HG03439 (cell line): ENCODE data around the gene KRT81.
A peak's percentile ranks its signal among the peaks of the same experiment; 100 is the strongest.

Experiments used
- ATAC-seq: cut with Tn5 transposase; IDR thresholded peaks from one replicate; pipeline ENCODE4 v1.9.1; 2021; ENCODE audit warnings: mild to moderate bottlenecking, moderate library complexity; ENCODE audit not compliant: unreplicated experiment

Gene KRT81

GRCh38 chr12:52291267-52291935, at the start of gene KRT81:
Gene KRT81 (minus strand): TSS chr12:52291534. CDS start chr12:52291465, 69 bp downstream.
- ATAC-seq, result no peak

DNA sequence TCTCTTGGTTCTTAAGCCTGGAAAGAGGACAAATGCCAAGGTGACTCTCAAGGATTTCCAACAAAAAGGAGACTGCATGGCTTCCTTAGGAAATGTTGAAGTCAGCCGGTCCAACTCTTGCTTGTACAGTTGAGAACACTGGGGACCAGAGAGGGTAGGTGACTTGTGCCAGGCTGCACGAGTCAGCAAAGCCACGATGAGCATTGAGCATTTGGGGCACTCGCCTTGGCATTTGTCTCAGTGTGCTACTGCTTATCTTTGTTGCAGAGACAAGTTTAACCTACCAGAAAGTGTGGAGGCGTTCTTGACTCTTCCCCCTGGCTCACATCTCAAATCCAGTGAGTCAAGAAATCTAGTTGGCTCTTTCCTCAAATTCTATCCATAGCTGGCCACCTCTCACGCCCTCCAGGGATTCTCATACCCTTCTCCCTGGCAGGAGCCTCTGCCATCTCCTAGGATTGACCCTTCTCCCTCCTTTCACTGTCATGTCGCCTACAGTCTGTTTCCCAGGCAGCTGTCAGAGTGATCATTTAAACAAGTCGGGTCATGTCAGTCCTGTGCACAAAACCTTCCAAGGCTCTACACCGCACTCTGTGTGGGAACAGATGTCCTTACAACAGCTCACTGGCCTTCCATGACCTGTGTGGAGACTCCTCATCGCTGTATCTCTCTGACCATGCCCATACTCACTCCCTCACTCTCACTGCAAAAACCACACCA, 47.1 kb upstream of the KRT81 start:
- ATAC-seq, result no peak

DNA sequence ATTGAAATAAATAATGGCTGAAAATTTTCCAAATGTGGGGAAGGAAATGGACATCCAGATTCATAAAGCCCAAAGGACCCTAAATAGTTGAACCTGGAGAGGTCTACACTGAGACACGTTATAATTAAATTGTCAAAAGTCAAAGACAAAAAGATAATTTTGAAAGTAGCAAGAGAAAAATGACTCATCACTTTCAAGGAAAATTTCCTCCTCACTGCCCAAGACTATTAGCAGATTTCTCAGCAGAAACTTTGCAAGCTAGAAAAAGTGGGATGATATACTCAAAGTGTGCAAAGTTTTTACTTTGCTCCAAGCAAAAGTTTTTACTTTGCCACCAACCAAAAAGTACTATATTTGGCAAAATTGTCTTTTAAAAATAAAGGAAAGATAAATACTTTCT, 45.7 kb upstream of the KRT81 start:
- ATAC-seq, result no peak

DNA sequence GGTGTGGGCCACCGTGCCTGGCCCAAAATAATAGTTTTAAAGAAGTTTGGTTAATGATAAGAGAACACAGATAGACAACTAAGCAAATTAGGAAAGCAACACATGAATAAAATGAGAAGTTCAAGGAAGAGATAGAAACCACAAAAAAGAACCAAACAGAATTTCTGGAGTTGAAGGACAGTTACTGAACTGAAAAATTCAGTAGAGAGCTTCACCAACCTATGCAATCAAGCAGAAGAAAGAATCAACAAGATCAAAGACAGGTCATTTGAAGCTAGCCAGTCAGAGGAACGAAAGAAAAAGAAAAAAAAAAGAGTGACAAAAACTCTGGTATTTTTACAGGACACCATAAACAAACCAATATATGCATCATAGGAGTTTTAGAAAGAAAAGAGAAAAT, 45.3 kb upstream of the KRT81 start:
- ATAC-seq, result no peak

DNA sequence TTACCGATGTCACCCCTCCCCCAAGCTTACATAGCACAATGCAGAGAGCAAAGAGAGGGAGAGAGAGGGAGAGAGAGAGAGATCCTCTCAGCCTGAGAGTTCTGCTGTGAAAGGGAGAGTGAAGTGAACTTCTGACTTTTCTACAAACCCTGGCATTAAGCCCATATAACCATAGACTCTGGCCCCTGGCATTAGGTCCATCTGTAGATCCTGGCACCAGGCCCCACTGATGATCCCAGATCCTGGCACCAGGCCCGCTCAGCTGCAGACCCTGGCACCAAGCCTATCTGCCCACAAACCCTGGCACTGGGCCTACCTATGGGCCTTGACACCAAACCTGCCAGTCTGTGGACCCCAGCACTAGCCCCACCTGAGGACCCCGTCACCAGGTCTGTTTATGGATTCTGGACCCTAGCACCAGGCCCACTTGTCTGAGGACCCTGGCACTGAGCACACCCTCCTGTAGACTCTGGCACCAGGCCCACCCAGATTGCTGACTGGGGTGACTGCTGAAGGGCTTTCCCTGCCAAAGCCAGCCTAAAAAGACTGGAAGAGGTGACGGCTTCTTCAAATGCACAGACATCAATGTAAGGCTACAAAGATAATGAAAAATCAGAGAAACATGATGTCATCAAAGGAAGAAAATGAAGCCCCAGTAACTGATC, 44.4 kb upstream of the KRT81 start:
- no peak for ATAC-seq

DNA sequence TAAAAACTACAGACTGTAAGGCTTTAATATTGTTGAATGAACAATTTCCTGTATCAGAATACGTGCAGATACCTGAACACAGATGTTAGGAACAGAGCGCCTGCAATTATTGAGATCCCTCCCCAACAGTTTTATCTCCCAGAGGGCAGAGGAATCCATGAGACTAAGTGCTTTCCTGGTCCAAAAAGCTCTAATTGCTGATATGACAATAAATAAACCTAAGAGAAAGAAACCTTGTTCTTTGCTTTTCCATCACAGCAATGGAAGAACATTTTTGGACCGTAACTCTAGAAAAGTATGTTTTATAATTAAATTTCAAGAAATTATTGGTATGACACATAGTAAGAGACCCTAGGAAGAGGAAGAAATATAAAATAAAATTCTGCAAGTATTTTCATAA, 42.9 kb upstream of the KRT81 start:
- ATAC-seq, result no peak

GRCh38 chr12:52333321-52333720, 42.0 kb upstream of the KRT81 start:
- ATAC-seq, result no peak

DNA sequence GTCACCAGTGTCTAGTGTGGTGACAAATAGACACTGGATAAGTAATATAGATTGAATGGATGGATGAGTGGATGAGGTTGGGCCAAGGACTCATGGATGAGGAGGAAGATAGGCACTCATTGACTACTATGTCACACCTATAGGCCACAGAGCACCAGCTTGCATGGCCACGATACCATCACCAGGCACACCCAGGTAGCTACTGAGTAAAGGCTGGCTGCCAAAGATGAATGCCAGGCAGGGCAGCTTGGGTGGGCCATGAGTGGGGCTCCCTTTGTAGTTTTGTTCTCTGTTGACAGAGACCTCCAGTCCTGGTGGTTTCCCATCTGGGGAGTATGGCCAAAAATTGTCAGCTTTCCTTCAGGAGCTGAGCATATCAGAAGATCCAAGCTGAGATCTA, 41.0 kb upstream of the KRT81 start:
- ATAC-seq, result no peak

DNA sequence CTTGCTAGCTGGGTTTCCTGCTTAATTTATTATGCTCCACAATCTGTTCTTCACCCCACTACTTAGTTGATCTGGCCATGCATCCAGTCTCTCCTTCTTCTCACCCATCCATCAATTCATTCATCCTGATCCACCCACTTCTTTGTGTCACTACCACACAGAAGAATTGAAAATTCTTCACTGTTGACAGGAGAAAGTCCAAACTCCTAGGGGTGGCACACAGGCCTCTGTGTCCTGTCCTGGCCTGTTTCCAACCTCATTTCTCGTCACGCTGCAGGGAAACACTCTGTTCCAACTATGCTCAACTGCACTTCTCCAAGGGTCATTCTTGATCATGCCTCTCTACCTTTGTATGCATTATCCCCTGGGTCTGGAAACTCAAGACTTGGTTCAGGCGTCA, 40.5 kb upstream of the KRT81 start:
- no peak for ATAC-seq

DNA sequence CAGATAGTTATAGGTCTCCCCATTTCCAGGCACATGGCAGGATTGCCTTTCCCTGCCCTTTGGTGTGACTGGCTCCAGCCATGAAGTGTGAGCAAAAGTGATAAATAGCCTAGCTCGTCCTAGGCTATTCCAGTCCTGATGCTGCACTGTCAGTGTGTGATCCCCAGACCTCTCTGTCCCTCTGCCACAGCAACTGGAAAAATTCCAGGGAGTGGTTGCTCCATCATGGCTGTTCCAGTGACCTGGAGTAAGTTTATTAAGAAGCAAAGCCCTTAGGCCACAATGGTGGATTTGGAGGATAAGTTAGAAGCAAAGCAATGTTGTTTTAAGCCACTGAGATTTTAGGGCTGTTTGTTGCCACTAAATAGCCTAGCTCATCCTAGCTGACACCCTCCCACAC, 39.7 kb upstream of the KRT81 start:
- ATAC-seq, result no peak

DNA sequence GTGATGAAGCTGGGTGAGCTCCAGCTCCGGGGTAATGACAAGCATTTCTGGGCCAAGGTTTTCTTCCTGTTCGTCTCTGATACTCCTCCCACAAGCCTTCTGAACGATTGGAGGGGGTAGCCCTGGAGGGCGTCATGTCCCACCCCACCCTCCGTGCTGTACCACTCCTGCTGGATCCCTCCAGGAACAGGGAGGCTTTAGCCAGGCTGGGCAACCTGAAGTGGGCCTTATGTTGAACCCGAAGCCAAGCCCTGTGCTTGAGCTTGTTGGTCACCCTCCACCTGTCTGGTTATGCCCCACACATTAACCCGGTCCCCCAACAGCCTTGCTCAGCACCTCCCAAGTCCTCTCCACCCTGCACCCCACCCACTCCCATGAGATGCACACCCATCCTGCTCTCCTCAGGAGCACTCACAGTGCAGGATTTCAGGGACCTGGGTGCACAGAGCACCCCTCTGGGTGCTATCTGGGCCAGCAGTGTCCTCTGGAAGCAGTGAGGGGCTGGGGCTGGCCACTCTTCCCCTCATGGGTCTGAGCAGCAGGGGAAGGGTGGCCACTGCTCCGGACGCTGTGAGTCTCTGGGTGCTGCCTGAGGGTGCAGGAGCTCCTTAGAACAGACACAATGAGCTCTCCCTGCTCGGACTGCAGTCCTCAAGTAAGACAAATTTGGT, 36.6 kb upstream of the KRT81 start:
- ATAC-seq, result no peak

DNA sequence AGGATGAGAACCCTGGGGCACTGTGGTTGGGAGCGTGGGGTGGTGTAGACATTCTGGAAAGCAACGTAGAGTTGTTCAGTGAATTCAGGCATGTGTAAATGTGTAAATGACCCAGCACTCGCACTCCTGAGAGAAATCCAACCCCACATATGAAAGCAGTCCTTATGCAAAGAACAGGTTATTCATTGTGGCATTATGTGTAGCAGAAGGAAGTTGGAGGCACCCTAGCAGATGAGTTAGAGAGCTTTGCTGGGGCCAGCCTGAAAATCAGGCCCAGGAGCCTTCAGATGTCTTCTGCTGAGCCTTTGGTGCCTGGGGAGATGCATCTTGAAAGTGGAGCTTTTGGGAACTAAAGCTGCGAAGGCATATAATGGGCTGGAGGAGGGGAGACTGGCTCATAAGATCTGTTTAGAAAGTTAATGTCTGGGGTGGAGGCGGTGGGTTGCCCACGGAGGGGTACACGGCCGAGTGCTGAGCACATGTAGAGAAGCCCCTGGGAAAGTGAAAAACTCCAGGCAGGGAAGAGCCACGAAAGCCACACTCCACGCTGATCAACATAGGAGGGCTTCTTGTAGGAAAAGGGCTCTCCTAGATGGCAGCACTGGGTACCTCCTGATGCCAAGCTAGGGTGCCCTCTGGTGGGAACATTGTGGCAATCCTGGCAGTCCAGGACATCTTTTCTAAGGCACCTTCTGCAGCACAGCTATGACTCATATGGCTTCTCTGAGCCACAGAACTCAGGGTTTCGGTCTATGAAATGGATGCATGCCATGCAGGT, 35.9 kb upstream of the KRT81 start:
- ATAC-seq, result peak; percentile 87

GRCh38 chr12:52324153-52324444, 32.8 kb upstream of the KRT81 start:
- no peak for ATAC-seq

DNA sequence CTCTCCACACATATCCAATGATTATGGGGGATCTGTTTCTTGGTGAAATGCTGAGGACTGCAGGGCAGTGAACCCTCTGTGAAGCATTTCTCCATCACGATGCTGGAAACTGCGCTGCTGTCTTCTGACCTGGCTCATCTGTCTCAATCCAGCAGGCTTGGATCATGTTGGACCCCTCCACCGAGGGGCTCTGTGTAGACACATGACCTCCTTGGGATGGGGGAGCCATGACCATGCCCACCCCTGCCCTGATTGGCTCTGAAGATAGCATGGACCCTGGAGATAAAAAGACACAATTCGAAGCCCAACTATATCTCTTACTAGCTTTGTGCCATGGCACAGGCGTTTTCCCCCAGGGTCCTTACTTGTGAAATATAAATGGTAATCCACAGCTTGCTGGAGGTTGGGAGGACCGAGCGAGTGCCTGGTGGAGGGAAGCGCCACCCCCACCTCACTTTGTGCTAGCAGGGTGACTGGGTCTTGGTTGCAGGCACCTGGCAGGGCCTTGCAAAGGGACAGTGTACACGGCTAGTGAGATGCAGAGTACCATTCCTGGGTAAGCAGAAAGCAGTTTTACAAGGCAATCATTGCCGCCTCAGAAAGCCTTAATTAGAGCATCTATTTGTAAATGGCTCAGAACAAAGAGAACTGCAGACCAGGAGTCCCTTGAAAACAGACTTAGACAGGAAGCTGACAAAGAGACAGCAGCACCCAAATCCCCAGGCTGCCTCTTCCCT, 32.2 kb upstream of the KRT81 start:
- no peak for ATAC-seq

- ATAC-seq, result no peak
These were observed 31.7 kb upstream of the KRT81 start for GRCh38 chr12:52323001-52323400.

- ATAC-seq, result no peak
These were observed 30.7 kb upstream of the KRT81 start for GRCh38 chr12:52322069-52322468.

GRCh38 chr12:52321418-52321817, 30.1 kb upstream of the KRT81 start:
- ATAC-seq, result no peak

DNA sequence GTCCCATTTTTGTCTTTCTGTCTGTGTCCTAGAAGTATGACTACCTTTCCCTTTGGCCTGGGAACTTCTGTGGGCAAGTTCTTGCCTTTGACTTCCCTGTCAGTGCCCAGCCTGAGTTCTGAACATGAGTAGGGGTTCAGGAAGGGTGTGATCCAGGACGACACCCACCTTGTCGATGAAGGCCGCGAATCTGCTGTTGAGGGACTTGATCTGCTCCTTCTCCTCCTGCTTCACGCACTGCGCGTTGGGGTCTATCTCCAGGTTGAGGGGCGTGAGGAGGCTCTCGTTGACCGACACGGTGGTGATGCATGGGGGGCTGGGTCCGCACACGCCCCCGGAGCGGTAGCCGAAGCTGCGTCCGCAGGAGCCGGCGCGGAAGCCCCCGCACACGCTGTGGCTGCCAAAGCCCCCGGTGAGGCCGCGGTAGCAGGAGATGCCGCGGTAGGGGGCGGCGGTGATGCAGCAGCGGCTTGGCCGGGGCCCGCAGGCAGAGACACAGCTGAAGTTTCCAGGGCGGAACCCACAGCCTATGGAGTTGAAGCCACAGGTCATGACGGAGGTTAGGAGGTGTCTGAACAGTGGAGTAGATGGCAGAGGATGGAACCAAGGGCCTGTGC, 29.6 kb upstream of the KRT81 start, which contains the start of gene KRT83:
Gene KRT83 (minus strand): TSS at position 615 of the 617 bp plus-strand sequence. CDS start 63 bp downstream, at position 552.
- ATAC-seq, result no peak

- ATAC-seq, result no peak
These were observed 27.8 kb upstream of the KRT81 start for GRCh38 chr12:52319097-52319496.
